Measurements from ENCODE around the gene CXXC1. TPM values are rescaled to one million over a fixed set of nuclear protein-coding genes. Genes with fewer than 3 reads are reported as not detected.
A peak's percentile ranks its signal among the peaks of the same experiment; 100 is the strongest.

The CXXC1 gene
- total and polyA plus RNA-seq, 4 donors, result 21.7 to 38.4 (median 30.0) TPM

GRCh38 chr18:50281295-50281971 lies 6.1 kb downstream of the CXXC1 start, which contains the start of gene MBD1 (continued):
- TF ChIP-seq, protein P1, sequence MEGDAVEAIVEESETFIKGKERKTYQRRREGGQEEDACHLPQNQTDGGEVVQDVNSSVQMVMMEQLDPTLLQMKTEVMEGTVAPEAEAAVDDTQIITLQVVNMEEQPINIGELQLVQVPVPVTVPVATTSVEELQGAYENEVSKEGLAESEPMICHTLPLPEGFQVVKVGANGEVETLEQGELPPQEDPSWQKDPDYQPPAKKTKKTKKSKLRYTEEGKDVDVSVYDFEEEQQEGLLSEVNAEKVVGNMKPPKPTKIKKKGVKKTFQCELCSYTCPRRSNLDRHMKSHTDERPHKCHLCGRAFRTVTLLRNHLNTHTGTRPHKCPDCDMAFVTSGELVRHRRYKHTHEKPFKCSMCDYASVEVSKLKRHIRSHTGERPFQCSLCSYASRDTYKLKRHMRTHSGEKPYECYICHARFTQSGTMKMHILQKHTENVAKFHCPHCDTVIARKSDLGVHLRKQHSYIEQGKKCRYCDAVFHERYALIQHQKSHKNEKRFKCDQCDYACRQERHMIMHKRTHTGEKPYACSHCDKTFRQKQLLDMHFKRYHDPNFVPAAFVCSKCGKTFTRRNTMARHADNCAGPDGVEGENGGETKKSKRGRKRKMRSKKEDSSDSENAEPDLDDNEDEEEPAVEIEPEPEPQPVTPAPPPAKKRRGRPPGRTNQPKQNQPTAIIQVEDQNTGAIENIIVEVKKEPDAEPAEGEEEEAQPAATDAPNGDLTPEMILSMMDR (IDR thresholded peaks at IDR 0.05; ENCODE audit: low read depth, low read length, missing input control), result peak; percentile 35

- WGBS, result 2% methylated on average over 16 of the region's 16 CpGs
- H3K4me1 ChIP-seq (ENCODE audit: control insufficient read depth in 4 of 4, insufficient read depth in 4 of 4, low read length in 3 of 4), result peaks cover 9 to 27% (median 24%) of the 10 kb centered on the region in 4 donors
- H3K27me3 ChIP-seq (ENCODE audit: control insufficient read depth in 4 of 4, insufficient read depth in 4 of 4, low read length in 3 of 4), result no peaks in the 10 kb centered on the region
- no peaks in the 10 kb centered on the region for H3K9me3 ChIP-seq (ENCODE audit: control insufficient read depth in 4 of 4, low read length in 3 of 4)
- peak overlapping the region; percentile 63 to 98 (median 87) for H3K4me3 ChIP-seq (ENCODE audit: low read depth in 1 of 3, low read length in 3 of 3)
- H3K27ac ChIP-seq (ENCODE audit: low read depth in 1 of 2, low read length in 2 of 2), result peak overlapping the region; percentile 93 to 95
- peaks cover 14 to 49% (median 28%) of the 10 kb centered on the region in 4 donors for H3K36me3 ChIP-seq (ENCODE audit: control insufficient read depth in 4 of 4, insufficient read depth in 3 of 4, low read depth in 1 of 4, low read length in 3 of 4)
- TF ChIP-seq MAX (IDR thresholded peaks at IDR 0.05), result no peak
- no peak for TF ChIP-seq RAD21 (IDR thresholded peaks at IDR 0.05)
- TF ChIP-seq, protein P2, sequence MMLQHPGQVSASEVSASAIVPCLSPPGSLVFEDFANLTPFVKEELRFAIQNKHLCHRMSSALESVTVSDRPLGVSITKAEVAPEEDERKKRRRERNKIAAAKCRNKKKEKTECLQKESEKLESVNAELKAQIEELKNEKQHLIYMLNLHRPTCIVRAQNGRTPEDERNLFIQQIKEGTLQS (IDR thresholded peaks at IDR 0.05), result no peak
- DNase-seq (ENCODE audit: low spot score), result no peak
- H3K9ac ChIP-seq (ENCODE audit: low read depth in 1 of 2, low read length in 2 of 2), result peak overlapping the region; percentile 88 to 97
These were observed 6.7 kb downstream of the CXXC1 start for GRCh38 chr18:50280707-50281294.

GRCh38 chr18:50279752-50280151 lies 7.7 kb downstream of the CXXC1 start:
- TF ChIP-seq TAF1 (conservative IDR thresholded peaks at IDR 0.05), result no peak
- no peak for TF ChIP-seq SP1 (IDR thresholded peaks at IDR 0.05)
- no peak for TF ChIP-seq NR2F2 (IDR thresholded peaks at IDR 0.05)
- TF ChIP-seq, protein P2 (IDR thresholded peaks at IDR 0.05), result no peak
- TF ChIP-seq, protein P3, sequence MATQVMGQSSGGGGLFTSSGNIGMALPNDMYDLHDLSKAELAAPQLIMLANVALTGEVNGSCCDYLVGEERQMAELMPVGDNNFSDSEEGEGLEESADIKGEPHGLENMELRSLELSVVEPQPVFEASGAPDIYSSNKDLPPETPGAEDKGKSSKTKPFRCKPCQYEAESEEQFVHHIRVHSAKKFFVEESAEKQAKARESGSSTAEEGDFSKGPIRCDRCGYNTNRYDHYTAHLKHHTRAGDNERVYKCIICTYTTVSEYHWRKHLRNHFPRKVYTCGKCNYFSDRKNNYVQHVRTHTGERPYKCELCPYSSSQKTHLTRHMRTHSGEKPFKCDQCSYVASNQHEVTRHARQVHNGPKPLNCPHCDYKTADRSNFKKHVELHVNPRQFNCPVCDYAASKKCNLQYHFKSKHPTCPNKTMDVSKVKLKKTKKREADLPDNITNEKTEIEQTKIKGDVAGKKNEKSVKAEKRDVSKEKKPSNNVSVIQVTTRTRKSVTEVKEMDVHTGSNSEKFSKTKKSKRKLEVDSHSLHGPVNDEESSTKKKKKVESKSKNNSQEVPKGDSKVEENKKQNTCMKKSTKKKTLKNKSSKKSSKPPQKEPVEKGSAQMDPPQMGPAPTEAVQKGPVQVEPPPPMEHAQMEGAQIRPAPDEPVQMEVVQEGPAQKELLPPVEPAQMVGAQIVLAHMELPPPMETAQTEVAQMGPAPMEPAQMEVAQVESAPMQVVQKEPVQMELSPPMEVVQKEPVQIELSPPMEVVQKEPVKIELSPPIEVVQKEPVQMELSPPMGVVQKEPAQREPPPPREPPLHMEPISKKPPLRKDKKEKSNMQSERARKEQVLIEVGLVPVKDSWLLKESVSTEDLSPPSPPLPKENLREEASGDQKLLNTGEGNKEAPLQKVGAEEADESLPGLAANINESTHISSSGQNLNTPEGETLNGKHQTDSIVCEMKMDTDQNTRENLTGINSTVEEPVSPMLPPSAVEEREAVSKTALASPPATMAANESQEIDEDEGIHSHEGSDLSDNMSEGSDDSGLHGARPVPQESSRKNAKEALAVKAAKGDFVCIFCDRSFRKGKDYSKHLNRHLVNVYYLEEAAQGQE (IDR thresholded peaks at IDR 0.05), result no peak
- no peak for TF ChIP-seq MAX (IDR thresholded peaks at IDR 0.05)
- no peak for TF ChIP-seq EGR1 (IDR thresholded peaks at IDR 0.05; ENCODE audit: low read depth in 2 of 2)
- Histone ChIP-seq H3K36me3 (ENCODE audit: control insufficient read depth in 4 of 4, insufficient read depth in 3 of 4, low read depth in 1 of 4, low read length in 3 of 4) (peaks cover 22 to 53% (median 33%) of the 10 kb centered on the region in 4 donors), H3K27me3 (ENCODE audit: control insufficient read depth in 4 of 4, insufficient read depth in 4 of 4, low read length in 3 of 4) (no peaks in the 10 kb centered on the region), H3K27ac (ENCODE audit: low read depth in 1 of 2, low read length in 2 of 2) (no peak overlapping the region), H3K9ac (ENCODE audit: low read depth in 1 of 2, low read length in 2 of 2) (no peak overlapping the region), H3K4me3 (ENCODE audit: low read depth in 1 of 3, low read length in 3 of 3) (peak overlapping the region in 2 of 3 donors; percentile 63 to 87), H3K9me3 (ENCODE audit: control insufficient read depth in 4 of 4, low read length in 3 of 4) (no peaks in the 10 kb centered on the region), H3K4me1 (ENCODE audit: control insufficient read depth in 4 of 4, insufficient read depth in 4 of 4, low read length in 3 of 4) (peaks cover 9 to 27% (median 24%) of the 10 kb centered on the region in 4 donors)
- no peak for DNase-seq (ENCODE audit: low spot score)
- 83% methylated on average over 7 of the region's 7 CpGs for WGBS
